Kidney tubule cell (primary cell): ENCODE measurements around the gene PPP2R2D.

ENCODE experiments used
- DNase-seq: peaks from one replicate; pipeline ENCODE4 v3.0.0-alpha.2; 2018; ENCODE audit warnings: low spot score

The PPP2R2D gene

DNA sequence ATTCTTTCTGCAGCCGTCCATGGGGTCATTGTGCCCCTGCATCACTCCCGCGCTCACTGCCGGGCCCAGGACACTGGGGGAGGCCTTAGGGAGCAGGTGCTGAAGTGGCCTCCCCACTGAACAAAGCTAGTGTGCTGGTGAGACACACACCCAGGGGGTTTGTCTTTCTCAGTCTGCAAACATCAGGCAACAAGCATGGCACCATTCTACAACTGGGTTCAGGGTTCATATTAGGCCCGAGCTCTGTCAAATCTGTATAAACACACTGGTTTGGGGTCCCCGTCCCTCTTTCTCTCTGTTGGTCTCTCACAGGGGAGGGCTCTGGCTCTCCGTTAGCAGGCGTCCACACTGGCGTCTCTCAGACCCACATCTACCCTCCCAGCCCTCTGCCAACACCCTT, 11.1 kb upstream of the PPP2R2D start:
- DNase-seq, result no peak

DNA sequence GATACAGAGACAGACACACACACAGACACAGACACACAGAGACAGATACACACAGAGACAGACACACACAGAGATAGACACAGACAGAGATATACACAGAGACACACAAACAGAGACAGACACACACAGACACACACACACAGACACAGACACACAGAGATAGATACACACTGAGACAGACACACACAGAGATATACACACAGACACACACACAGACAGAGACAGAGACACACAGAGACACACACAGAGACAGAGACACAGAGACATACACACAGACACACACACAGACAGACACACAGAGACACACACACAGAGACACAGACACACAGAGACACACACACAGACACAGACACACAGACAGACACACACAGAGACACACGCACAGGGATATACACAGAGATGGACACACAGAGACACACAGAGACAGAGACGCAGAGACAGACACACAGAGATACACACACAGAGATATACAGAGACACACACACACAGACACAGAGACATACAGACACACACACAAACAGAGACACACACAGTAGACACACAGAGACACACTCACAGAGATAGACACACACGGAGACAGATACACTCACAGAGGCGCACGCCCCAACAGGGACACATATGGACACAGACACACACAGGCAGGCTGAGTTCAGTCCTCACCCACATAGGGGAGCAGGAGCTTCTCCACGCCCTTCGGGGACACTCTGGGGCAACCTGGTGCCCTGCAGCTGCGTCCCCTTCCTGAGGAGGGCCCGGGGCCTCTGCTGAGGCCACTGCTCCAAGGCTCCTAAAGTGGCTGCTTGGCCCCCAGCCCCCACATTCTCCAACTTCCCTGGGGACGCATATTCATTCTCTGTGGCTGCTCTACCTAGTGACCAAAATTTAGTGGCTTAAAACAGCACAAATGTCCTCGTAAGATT, 10.3 kb upstream of the PPP2R2D start:
- no peak for DNase-seq

DNA sequence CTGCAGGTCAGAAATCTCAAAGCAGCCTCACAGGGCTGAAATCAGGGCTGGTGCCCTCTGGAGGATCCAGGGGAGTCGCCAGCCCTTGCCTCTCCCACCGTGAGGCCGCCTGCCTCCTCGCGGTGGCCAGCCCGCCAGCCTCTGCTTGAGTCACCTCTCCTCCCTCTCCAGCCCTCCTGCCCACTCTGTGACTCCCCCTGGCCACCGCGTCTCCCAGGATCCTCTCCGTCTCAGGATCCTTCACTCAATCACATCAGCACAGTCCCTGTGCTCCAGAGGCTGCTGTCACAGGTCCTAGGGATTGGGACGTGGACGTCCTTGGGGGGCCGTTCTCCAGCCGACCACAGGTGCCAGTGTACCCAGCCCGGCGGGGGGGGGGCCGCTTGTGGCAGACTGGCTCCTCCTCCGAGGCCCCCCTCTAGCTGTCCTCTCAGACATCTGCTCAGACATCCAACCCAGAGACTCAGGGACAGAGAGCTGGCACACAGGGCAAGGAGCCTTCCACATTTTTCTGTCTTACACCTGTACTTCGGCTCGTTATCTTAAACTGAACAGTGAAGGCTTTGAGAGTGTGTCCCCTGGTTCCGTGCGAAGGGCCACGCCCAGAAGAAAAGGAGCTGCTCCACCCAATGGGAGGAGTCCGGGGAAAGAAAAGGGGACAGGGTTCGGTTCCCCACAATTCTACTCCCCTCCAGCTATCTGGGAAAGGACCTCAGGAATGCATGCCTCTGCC, 9.4 kb upstream of the PPP2R2D start:
- DNase-seq, result peak; percentile 24

DNA sequence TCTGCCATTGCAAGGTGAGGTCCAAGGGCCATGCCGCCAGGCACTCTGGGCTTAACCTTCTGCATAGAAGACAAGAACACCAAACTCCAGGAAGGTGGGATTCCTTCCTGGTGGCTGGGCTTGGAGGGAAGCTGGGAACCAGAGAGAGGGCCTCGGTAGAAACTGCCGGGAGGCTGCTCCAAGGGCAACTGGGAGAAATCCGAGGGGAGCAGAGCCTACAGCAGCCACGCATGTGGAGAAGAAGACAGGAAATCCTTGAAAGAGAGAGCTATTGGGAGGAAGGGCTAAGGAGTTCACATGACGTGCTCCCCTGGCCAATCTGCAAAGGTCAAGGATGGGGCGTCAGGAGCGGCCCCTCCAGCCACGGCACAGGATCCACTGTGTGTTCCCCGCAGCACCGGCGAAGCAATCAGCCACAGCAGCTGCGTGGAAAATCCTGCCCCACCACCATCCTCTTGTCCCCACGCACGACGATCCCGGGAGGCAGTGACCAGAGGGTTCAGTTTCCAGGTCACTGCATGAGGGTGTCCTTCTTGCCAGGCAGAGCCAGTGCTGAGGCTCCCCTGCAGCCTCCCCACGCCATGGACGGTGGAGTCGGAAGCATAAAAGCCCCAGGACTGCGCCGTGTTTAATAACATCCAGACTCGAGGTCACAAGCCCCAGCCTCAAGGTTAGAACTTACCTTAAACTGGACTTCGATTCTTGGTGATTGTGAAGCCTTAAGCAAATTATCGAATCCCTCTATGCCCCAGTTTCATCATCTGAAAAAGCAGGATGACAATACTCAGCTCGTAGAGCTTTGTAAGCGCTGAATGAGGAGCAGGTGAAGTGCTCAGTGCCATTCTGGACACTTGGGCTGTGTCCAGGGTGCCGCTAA, 8.6 kb upstream of the PPP2R2D start:
- no peak for DNase-seq

DNA sequence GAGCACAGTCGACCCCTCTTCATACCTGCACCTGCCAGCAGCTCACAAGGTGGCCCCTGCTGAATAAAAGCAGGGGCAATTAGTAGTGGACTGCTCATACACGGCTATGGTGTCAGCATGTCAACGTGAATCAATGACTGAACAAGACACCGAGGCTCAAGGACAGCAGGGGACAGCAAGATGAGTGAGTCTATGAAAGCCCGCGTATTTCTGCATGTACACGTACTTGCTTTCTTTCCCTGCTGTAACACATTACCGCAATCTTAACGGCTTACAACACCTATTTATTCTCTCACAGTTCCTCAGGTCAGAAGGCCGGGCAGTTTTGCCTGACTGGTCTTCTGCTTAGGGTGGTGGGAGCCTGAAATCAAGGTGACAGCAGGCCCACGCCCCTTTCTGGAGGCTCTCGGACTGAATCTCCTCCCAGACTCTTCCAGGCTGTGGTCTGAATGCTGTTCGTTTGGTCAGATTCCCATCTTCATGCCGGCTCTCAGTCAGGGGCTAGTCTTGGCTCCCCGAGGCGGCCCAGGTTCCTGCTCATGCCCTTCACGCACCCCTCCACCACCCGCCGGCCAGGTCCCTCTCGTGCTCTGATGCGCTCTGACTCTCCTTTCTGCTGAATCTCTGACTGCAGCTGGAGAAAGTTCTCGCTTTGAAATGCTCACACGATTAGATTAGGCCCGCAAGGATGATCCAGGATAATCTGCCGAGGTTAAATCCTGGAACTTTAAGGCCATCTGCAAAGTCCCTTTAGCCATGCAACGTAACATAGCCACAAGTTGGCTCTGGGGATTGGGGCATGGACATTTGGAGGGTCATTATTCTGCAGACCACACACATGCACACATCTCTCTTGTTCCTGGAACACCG, 7.8 kb upstream of the PPP2R2D start:
- DNase-seq, result no peak

DNA sequence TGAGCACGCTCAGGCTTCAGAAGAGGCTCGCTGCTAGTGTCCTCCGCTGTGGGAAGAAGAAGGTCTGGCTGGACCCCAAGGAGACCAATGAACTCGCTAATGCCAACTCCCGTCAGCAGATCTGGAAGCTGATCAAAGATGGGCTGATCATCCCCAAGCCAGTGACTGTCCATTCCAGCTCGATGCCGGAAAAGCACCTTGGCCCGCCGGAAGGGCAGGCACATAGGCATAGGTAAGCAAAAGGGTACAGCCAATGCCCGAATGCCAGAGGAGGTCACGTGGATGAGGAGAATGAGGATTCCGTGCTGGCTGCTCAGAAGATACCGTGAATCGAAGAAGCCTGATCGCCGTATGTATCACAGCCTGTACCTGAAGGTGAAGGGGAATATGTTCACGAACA, 5.7 kb upstream of the PPP2R2D start:
- no peak for DNase-seq

DNA sequence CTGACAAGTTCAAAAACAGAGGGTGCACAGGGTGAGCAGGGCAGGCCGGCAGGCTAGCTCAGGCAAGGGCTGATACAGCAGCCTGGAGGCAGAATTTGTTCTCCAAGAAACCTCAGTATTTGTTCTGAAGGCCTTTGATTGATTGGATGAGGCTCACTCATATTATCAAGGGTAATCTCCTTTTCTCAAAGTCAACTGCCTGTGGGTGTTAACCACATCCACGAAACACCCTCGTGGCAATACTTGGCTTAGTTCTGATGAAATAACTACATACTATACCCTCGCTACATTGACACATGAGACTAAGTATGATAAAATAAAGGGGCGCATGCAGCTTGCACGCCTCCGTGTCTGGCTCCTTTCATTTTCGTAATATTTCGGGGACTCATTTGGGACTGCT, 4.4 kb upstream of the PPP2R2D start:
- no peak for DNase-seq

DNA sequence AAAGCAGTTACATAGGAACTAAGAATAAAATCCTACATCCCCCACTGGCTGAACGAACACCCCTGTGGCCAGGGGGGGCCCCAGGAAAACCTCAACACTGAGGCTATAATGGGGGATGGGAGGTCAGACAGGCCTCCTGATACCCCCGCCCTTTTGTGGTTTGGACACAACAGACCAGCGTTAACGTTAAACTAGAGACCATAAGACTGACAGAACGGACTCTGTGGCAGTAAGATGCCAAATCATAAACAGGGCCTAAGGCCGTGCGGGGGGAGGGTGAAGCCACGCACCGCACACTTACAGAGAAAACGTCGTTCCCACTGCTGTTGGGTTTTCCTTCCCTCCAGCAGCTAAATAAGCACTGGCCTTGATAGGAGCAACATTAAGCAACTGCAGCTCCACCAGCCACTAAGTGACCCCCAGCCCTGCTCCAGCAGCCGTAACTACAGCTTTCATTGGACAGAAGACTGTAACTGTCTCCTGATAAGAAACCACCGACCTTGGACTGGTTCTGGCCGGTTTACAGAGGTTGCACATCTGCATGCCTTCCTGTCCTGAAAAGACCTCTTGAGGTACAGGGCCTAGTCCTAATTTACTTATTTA, 3.4 kb upstream of the PPP2R2D start:
- DNase-seq, result no peak

DNA sequence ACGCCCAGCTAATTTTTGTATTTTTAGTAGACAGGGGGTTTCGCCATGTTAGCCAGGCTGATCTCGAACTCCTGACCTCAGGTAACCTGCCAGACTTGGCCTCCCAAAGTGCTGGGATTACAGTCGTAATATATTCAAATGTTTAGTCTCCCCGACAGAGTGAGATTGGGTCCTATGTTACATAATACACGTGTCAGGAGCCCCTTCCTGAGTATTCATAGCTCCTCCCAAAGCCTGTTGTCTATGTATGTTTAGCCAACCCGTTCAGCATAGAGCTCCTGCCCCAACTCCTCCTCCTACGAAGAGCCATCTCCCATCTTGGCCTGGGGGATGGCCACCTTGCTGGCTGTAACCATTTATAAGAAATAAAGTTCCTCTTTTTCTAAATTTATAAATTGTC, 2.7 kb upstream of the PPP2R2D start:
- no peak for DNase-seq

DNA sequence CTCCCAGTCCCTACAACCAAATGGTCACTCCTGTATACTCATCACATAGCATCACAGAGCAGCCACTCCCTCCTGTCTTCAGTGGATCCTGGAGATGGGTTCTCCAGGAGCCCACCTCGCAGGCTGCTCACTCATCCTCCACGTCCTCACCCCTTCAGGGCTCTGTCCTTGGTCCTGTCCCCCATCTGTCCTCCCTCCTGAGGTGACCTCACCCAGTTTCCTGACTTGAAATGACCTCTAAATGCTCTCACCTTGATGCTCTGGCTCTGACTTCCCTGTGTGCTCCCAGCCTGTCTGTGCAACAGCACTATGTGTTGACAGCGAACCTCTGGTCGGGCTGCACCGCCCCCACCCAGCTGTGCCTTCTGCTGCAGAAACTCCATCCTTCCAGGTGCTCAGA, 2.1 kb upstream of the PPP2R2D start:
- DNase-seq, result no peak

DNA sequence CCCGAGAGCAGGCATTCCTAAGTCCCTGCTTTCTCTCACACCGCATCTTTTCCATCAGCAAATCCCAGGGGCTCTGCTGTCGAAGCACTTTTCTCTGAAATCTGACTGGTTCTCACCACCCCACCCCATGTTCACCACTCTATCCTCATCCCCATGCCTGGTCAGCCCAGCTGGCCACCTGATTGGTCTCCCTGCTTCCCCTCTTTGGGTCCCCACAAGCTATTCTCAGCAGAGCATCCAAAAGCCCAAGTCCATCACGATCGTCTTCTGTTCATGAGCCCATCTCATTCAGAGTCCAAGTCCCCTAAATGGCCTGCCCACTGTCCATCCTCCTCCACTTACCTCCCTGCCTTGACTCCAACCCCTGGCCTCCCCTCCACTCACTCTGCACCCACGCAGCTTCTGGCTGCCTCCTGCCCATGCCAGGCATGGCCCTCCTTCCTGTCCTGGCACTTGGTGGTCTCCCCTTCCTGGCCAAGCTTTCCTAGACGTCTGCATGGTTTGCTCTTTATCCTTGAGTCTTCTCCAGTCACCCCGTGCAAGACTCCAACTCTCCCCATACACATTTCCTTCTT, 1.6 kb upstream of the PPP2R2D start:
- DNase-seq, result no peak

DNA sequence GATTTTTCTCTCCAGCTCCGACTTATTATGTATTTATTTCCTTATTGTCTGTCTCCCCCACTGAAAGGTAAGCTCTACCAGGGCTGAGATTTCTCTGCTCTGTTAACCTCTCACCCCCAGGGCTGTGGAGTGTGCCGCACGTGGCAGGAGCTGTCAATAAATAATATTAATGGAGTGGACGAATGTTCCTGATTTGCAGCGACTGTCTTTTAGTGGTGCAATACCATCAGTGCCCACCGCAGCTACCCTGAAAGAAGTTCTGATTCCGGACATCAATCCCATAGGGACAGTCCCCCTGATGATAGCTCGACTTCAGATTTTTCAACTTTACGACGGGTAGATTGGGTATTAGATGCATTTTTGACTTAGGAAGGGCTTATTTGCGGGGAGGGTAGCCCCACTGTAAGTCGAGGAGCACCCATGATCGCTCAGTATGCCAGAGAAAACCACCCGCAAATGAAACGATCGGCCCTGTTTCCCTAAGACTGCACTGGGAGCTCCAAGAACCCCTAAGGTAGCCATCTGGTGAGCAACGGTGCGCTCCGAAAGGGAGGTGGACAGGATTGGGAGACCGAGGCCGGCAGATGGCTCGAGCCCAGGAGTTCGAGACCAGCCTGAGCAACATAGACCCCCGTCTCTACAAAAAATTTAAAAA, 986 bp upstream of the PPP2R2D start:
- peak; percentile 46 for DNase-seq

DNA sequence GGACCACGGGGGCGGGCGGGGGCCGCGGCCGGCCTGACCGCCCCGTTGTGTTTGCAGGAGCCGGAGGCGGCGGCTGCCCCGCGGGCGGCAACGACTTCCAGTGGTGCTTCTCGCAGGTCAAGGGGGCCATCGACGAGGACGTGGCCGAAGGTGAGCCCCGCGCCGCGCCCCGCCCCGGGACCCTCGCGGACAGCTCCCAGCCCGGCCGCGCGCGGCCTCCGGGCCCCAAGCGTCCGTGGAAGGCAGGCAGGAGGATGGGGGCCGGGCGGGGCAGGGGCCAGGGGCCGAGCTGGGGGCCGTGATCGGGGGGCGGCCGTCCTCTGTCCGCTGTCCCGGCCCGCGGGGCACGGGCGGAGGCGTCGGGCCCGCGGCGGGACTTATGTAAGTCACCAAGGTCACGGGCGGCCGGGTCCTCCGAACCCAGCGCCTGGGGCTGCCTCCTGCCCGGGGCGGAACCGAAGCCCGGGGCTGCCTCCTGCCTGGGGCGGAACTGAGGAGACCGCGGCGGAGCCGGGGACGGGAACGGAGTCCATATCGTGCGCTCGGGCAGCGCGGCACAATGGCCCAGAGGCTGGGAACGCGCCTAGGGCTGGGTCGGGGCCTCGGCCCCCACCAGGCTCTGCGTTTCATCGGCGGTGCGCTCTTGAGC, 497 bp downstream of the PPP2R2D start:
- peak; percentile 51 for DNase-seq

DNA sequence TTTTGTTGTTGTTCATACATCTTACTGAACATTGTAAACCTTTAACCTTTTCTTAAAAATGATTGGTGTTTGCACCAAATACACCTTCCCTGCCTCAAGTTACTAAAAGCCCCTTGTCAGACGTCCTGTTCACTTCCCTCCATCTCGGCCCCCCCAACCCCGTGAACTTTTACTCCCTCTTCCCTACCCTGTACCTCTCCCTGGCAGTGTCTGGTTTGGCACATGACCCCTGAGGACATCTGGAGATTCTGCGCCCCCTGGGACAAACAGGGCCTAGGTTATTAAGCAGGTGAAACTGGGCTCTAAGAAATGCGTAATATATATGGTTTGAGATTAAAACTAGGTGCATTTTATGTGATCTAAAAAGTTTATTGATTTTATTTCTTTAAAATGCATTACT, 1.4 kb downstream of the PPP2R2D start:
- DNase-seq, result no peak

DNA sequence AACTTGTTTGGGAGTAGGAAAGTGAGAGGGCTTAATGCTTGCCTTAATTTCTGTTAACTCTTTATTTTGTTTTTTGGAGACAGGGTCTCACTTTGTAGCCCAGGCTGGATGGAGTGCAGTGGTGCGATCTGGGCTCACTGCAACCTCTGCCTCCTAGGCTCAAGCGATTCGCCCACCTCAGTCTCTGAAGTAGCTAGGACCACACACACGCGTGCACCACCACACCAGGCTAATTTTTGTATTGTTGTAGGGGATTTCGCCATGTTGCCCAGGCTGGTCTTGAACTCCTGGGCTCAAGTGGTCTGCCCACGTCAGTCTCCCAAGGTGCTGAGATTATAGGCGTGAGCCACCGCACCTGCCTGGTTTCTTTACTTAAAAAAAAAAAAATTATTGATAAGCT, 1.9 kb downstream of the PPP2R2D start:
- DNase-seq, result no peak

DNA sequence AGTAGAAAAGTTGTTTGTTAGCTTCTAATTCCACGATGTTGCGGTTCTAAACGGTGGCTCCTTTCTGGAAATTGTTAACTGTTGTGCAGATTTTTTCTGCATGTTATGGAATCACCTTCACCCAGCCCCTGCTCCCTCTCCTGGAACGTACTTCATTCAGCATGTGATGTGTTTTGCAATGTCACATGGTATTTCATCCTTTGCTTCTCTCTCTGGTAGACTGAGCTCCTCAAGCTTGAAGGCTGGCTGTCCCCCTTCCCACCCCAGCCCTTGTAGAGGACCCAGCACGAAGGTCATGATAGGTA, 4.4 kb downstream of the PPP2R2D start:
- DNase-seq, result no peak

DNA sequence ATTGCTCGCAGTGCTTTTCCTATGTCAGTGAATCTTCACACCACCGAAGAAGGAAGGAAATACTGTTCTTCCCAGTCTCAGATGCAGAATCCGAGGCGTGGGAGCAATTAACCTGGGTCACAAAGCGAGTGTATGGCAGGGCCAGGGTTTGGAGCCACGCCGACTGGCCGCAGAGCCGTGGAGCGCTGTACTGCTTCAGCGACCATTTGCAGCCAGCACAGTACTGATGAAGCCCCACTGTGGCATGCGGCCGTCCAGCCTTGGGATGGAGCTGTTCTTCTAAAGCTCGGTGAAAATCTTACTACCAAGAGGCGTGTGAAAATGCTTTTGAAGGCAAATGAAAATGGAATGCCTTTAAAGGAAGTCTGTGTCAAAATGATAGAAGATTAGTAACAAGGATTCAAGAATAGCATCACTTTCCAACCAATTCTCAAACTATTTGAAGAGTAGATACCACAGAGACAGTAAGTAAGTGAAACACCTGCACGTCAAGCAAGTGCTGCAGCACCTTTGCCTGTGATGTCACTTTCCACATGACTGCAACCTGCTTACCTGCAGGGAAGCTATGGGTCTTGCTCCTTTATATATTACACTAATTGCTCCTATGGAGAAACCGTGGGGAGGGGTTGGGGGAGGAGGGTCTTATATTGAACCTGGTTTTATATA, 4.9 kb downstream of the PPP2R2D start:
- DNase-seq, result no peak

DNA sequence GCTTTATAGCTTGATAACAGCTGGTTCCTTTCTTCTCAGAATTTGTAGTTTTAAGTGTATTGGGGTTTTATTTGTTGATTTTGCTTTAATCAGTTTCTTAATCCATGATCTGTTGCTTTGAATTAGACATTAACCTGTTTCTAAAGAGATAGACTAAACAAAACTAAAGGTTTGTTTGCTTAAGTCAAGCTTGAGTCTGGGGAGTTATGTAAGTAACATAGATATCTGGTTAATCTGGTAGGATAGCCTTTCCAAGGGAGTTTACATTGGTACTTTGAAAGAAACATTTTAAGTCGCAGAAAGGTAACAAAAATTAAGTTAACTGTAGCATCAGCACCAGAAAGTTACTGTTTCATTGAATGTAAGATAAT, 5.4 kb downstream of the PPP2R2D start:
- no peak for DNase-seq

DNA sequence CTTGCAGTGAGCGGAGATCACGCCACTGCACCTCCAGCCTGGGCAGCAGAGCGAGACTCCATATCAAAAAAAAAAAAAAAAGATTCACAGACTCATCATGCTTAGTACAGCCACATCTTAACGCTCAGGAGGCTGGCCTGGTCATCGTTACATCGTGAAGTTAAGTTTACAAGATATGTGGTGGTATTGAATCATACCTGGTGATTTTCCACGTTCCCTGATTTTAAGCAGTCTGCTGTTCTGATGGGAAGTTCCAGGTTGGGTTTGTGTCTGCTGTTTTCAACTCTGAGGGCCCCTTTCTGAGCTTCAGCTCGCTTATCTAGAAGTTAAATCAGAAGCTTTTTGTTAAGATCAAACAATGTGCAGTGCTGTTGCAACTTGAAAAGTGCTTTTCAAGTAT, 6.9 kb downstream of the PPP2R2D start:
- peak; percentile 26 for DNase-seq
